Measurements from ENCODE around the gene CSPG4. TPM values are rescaled to one million over a fixed set of nuclear protein-coding genes. Genes with fewer than 3 reads are reported as not detected.
A peak's percentile ranks its signal among the peaks of the same experiment; 100 is the strongest.

Gene CSPG4
- total and polyA plus RNA-seq, 10 of the 15 experiments (the other 5 are each of a cell fraction or from before 2014, with no cell fraction given), result 0.02 to 2.2 (median 0.76) TPM

- TF ChIP-seq IRF5 (IDR thresholded peaks at IDR 0.05; ENCODE audit: borderline replicate concordance), result no peak
- no peak for TF ChIP-seq STAT1 (conservative IDR thresholded peaks at IDR 0.05)
- no peak for TF ChIP-seq MYC (IDR thresholded peaks at IDR 0.05; ENCODE audit: insufficient read depth, insufficient read length, insufficient replicate concordance, low read length, severe bottlenecking)
- peak; percentile 27; the same call in 1 of the 2 replicates for TF ChIP-seq ZNF687 (IDR thresholded peaks at IDR 0.05)
- TF ChIP-seq WRNIP1 (IDR thresholded peaks at IDR 0.05; ENCODE audit: borderline replicate concordance, low read depth, low read length), result no peak
- TF ChIP-seq PAX5 (IDR thresholded peaks at IDR 0.05; ENCODE audit: borderline replicate concordance, low read depth, low read length), result no peak
- TF ChIP-seq TBL1XR1 (IDR thresholded peaks at IDR 0.05; ENCODE audit: low read depth, low read length), result no peak
- no peak for TF ChIP-seq RUNX3 (IDR thresholded peaks at IDR 0.05; ENCODE audit: low read length)
- peak; percentile 72 for TF ChIP-seq JUND (IDR thresholded peaks at IDR 0.05; ENCODE audit: low read depth, low read length)
- no peak for TF ChIP-seq GABPA (IDR thresholded peaks at IDR 0.05; ENCODE audit: low read depth)
- TF ChIP-seq BMI1 (IDR thresholded peaks at IDR 0.05; ENCODE audit: borderline replicate concordance), result peak; percentile 90
- no peak for TF ChIP-seq POLR2AphosphoS2 (IDR thresholded peaks at IDR 0.05; ENCODE audit: low read depth, low read length)
- TF ChIP-seq CREB1 (IDR thresholded peaks at IDR 0.05; ENCODE audit: low read depth), result peak; percentile 62; the same call in 1 of the 2 replicates
- TF ChIP-seq NBN (IDR thresholded peaks at IDR 0.05), result peak; percentile 98
- TF ChIP-seq MEF2B (IDR thresholded peaks at IDR 0.05; ENCODE audit: partially characterized antibody, poor library complexity, severe bottlenecking), result no peak
- TF ChIP-seq KLF5 (IDR thresholded peaks at IDR 0.05; ENCODE audit: partially characterized antibody), result no peak
- TF ChIP-seq HDGF (IDR thresholded peaks at IDR 0.05), result peak; percentile 71; the same call in 1 of the 2 replicates
- peak in 1 of 2 experiments; percentile 41; a peak in 2 of 4 replicates for TF ChIP-seq IKZF2 (IDR thresholded peaks at IDR 0.05)
- TF ChIP-seq ATF7 (IDR thresholded peaks at IDR 0.05; ENCODE audit: low read depth), result peak; percentile 99
- TF ChIP-seq BACH1 (IDR thresholded peaks at IDR 0.05; ENCODE audit: borderline replicate concordance), result no peak
- peak in 1 of 2 experiments; percentile 27; a peak in 1 of 4 replicates for TF ChIP-seq BHLHE40 (IDR thresholded peaks at IDR 0.05; ENCODE audit: borderline replicate concordance in 1 of 2, low read depth in 2 of 2, low read length in 1 of 2)
Measured at GRCh38 chr15:75723847-75724660, 11.4 kb upstream of the CSPG4 start (continued).
